Suprapubic skin (tissue), 3 donors: ENCODE data around the gene PPAT.

Source experiments
- POLR2AphosphoS5 ChIP-seq, 3 donors: sonication (generic); formaldehyde crosslinking; IDR thresholded peaks; one replicate each; pipeline ENCODE4 v1.6.1; 2017; ENCODE audit warnings: antibody characterized with exemption in 3 of 3
- TF ChIP-seq, protein P1 (sequence below), 2 donors: fragments of 200-600 bp in 1 of 2; fragments of 450-650 bp in 1 of 2; sonication (generic) in 1 of 2; IDR thresholded peaks; one replicate each; pipeline ENCODE4 v1.5.1; 2016 to 2019; ENCODE audit warnings: antibody characterized with exemption in 2 of 2, mild to moderate bottlenecking in 1 of 2, moderate library complexity in 1 of 2

DNA sequence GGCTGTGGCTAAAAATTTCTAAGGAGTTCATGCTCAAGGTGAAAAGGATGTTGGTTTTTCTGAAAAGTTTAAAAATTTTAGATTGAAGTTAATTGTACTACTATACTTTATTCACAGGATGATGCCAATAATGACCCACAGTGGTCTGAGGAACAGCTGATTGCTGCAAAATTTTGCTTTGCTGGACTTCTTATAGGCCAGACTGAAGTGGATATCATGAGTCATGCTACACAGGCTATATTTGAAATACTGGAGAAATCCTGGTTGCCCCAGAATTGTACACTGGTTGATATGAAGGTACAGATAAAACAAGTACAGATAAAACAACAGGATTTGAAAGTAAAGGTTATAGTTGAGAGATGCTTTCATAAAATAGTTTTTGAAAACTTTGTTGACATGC lies 12.9 kb upstream of the PPAT start:
- TF ChIP-seq, protein P1, sequence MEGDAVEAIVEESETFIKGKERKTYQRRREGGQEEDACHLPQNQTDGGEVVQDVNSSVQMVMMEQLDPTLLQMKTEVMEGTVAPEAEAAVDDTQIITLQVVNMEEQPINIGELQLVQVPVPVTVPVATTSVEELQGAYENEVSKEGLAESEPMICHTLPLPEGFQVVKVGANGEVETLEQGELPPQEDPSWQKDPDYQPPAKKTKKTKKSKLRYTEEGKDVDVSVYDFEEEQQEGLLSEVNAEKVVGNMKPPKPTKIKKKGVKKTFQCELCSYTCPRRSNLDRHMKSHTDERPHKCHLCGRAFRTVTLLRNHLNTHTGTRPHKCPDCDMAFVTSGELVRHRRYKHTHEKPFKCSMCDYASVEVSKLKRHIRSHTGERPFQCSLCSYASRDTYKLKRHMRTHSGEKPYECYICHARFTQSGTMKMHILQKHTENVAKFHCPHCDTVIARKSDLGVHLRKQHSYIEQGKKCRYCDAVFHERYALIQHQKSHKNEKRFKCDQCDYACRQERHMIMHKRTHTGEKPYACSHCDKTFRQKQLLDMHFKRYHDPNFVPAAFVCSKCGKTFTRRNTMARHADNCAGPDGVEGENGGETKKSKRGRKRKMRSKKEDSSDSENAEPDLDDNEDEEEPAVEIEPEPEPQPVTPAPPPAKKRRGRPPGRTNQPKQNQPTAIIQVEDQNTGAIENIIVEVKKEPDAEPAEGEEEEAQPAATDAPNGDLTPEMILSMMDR (IDR thresholded peaks at IDR 0.05), result no peak
- no peak for TF ChIP-seq POLR2AphosphoS5 (IDR thresholded peaks at IDR 0.05)
